IPS-15b (cell line): ENCODE data around the gene MRPL41.
"Not testable (repeated sequence)": the region's sequence is repeated elsewhere in the genome, so short reads cannot be mapped to it uniquely, and the experiment has no call there.

Experiments
- H3K27me3 ChIP-seq: one replicate; pipeline ENCODE4 v1.6.1; 2013; ENCODE audit warnings: low read length; ENCODE audit not compliant: control insufficient read depth, insufficient read depth
- H3K36me3 ChIP-seq: one replicate; pipeline ENCODE4 v1.6.1; 2013; ENCODE audit warnings: low read length; ENCODE audit not compliant: control insufficient read depth, insufficient read depth
- H3K4me1 ChIP-seq: one replicate; pipeline ENCODE4 v1.6.1; 2013; ENCODE audit warnings: mild to moderate bottlenecking, low read length; ENCODE audit not compliant: control insufficient read depth, insufficient read depth
- H3K4me3 ChIP-seq: one replicate; pipeline ENCODE4 v1.5.1; 2013; ENCODE audit warnings: low read depth, low read length
- H3K9ac ChIP-seq: one replicate; pipeline ENCODE4 v1.6.1; 2013; ENCODE audit warnings: low read depth, mild to moderate bottlenecking, low read length
- H3K9me3 ChIP-seq: one replicate; pipeline ENCODE4 v1.6.1; 2013; ENCODE audit warnings: mild to moderate bottlenecking, low read length; ENCODE audit not compliant: control insufficient read depth, insufficient read depth

MRPL41 gene

DNA sequence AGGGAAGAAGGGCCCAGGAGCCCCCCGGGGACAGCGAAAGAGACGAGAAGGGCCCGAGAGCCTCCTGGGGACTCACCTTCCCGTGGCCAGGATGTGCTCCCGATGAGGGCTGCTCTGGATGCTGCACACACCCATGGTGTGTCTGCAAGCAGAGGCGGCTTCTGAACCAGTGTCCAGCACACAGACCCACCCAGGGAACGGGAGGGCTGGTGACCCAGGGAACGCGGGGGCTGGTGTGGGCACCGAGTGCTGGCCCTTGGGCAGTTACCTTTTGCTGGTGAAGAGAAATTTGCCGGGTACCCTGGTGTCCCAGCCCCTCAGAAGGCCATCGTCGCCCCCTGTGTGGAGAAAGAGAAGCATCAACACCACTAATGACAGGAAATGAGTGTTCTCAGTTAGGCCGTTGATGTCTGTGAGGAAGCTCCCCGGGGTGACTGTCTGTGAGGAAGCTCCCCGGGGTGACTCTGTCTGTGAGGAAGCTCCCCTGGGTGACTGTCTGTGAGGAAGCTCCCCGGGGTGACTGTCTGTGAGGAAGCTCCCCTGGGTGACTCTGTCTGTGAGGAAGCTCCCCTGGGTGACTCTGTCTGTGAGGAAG, 13.2 kb downstream of the MRPL41 start:
- H3K9me3 ChIP-seq = no peaks in the 10 kb centered on the region
- no peaks in the 10 kb centered on the region for H3K27me3 ChIP-seq
- no peaks in the 10 kb centered on the region for H3K4me1 ChIP-seq
- no peak overlapping the region for H3K4me3 ChIP-seq
- H3K36me3 ChIP-seq = peaks cover 24% of the 10 kb centered on the region
- H3K9ac ChIP-seq = no peak overlapping the region

DNA sequence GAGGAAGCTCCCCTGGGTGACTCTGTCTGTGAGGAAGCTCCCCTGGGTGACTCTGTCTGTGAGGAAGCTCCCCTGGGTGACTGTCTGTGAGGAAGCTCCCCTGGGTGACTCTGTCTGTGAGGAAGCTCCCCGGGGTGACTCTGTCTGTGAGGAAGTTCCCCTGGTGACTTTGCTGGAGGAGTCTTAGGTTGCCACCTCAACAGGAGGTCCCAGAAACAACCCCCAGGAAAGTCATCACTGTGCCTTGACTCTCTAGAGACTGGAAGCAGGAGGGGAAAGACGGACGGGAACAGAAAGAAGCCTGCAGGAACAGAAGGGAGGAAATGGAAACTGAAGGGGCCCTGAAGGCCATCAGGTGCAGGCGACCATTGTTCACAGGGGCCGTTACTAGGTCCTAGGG, 16.8 kb downstream of the MRPL41 start:
- H3K4me3 ChIP-seq = not testable (repeated sequence)

DNA sequence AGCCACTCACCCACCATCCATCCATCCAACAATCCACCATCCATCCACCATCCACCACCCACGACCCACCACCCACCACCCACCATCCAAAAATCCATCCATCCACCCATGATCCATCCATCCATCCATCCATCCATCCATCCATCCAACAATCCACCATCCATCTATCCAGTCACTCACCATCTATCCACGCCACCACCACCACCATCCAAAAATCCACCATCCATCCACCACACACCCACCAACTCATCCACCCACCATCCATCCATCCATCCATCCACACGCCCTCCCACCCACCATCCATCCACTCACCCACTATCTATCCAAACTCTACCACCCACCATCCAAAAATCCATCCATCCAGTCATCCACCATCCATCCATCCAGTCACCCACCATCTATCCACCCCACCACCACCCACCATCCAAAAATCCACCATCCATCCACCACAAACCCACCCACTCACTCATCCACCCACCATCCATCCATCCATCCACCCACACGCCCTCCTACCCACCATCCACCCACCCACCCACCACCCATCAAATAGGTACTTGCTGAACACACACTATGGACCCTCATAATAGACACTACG, 18.0 kb downstream of the MRPL41 start:
- Histone ChIP-seq H3K4me1 (no peaks in the 10 kb centered on the region), H3K27me3 (no peaks in the 10 kb centered on the region), H3K4me3 (no peak overlapping the region), H3K36me3 (peaks cover 26% of the 10 kb centered on the region), H3K9ac (no peak overlapping the region), H3K9me3 (no peaks in the 10 kb centered on the region)

More for the DNA sequence above, 16.8 kb downstream of the MRPL41 start:
- H3K36me3 ChIP-seq = peaks cover 32% of the 10 kb centered on the region
- H3K9ac ChIP-seq, H3K9me3 ChIP-seq, H3K4me1 ChIP-seq, H3K27me3 ChIP-seq: not testable (repeated sequence)

DNA sequence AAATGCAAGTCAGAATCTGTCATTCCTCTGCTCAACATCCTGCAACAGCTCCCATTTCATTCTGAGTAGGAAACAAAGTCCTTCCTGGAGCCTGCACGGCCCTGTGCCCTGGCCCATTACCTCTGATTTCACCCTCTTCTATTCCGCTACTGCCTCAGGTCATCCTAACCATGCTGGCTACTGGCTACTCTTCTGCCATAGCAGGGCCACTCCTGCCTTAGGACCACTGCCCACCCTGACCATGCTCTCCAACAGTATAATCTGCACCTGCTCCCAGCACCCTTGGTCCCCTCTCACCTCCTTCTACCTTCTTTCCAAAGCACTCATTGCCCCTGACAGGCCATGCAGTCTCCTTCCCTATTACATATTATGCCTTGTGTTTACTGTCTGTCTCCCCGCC, 18.9 kb downstream of the MRPL41 start:
- H3K36me3 ChIP-seq = peaks cover 30% of the 10 kb centered on the region
- no peaks in the 10 kb centered on the region for H3K9me3 ChIP-seq
- no peak overlapping the region for H3K9ac ChIP-seq
- H3K4me3 ChIP-seq = no peak overlapping the region
- no peaks in the 10 kb centered on the region for H3K27me3 ChIP-seq
- H3K4me1 ChIP-seq = no peaks in the 10 kb centered on the region

DNA sequence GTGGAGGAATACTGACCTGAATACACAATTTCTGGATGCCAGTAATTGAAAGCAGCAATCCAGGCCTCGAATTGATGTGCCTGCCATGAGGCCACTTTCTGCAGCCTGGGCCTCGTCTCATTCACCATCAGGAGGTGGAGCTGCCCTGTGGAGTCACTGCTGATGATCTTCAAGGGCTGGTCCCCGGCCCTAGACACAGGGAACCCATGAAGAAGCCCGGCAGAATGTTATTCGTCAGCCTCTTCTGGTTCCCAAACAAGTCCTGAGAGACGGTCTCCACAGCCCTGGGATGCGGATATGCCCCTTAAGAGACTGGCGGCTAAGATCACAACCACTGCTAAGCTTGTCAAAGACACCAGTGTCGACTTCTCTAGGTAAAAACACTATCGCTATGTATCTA, 22.5 kb downstream of the MRPL41 start:
- H3K4me3 ChIP-seq = no peak overlapping the region
- H3K4me1 ChIP-seq = no peaks in the 10 kb centered on the region
- H3K27me3 ChIP-seq = no peaks in the 10 kb centered on the region
- peaks cover 32% of the 10 kb centered on the region for H3K36me3 ChIP-seq
- no peak overlapping the region for H3K9ac ChIP-seq
- H3K9me3 ChIP-seq = no peaks in the 10 kb centered on the region

DNA sequence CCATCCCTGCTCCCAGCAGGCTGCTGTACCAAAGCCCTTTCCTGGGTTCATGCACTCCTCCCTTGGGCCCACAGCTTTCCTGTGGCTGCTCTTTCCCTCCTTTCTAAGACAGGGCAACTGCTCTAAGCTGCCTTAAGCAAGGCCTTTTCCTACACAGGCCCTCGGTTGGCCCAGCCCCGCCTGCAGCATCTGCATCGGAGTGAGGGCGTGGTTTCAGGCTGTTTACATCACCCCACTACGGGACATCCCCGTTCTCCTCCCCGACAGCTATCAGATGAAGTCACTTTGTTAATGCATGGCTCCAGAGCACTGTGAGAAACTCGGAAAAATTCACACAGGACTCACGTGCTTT, 23.7 kb downstream of the MRPL41 start:
- H3K4me1 ChIP-seq = no peaks in the 10 kb centered on the region
- no peak overlapping the region for H3K4me3 ChIP-seq
- peaks cover 32% of the 10 kb centered on the region for H3K36me3 ChIP-seq
- H3K9ac ChIP-seq = no peak overlapping the region
- H3K9me3 ChIP-seq = no peaks in the 10 kb centered on the region
- H3K27me3 ChIP-seq = no peaks in the 10 kb centered on the region

DNA sequence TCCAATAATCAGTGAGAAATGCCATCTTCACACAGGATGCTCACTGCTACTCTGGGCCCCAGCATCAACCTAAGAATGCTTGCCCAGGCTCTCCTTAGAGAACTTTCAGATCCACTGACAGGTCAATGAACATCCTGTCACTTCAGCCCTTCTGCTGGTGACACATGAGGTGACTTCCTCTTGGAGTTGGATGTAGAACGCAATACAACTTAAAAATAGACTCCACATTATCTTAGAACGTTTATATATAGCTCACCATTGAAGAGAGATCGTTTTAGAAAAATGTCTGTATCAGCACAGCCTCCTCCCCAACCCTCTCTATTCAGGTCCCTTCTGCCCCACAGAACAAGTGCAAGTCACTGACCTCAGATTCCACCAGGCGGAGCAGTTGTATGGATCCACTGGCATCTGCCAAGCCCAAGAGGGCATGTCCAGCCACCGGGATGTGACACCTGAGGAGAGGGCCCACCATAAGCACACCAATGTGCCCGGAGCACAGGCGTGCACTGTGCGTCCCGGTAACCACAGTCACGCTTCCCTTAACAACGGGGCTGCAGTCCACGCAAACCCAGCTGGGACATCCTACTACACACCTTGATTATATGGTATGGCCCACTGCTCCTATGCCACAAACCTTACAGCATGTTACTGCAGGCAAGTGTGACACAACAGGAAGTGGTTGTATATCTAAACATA, 24.2 kb downstream of the MRPL41 start:
- Histone ChIP-seq H3K36me3 (peaks cover 36% of the 10 kb centered on the region), H3K9ac (no peak overlapping the region), H3K27me3 (no peaks in the 10 kb centered on the region), H3K9me3 (no peaks in the 10 kb centered on the region), H3K4me1 (peaks cover 2% of the 10 kb centered on the region), H3K4me3 (no peak overlapping the region)

DNA sequence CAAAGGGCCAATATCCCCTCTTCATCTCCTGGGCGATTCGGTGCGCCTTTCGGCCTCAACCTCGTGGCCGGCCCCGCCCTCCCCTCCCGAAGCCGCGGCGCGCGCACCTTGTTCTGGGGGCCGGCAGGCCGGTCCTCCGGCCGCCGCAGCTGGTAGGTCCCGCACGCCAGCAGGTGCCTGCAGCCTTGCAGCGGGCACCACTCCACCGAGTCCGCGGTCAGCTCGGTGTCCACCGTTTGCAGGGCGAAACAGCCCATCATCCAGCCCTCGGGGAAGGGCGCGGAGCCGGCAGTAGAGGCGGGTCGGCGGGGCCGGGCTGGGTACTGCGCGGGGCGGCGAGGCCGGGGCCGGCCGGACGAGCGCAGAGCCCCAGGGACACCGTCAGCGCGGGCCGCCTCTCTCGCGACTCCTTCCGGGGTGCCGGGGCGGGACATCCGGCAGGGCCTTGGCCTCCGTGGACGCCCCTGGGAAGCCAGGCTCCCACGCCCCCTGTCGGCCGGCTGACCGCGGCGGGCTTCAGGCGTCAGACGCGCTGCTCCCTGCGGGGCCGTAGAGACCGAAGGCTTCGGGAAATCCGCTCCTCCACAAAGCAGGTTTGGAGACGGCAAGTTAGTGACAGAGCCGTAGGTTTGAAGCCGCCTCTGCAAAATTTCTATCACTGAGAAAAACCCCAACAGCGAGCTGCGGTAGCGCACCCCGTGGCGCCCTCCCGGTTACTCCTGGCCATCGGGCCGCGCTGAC, 27.0 kb downstream of the MRPL41 start, which contains the start of gene DPH7:
Gene DPH7 (minus strand): TSS at position 408 of the 741 bp plus-strand sequence. CDS start 148 bp downstream, at position 260.
- Histone ChIP-seq H3K4me3 (peak within 1 kb of the TSS; percentile 85), H3K9ac (peak within 1 kb of the TSS; percentile 79), H3K36me3 (peaks cover 48% of the 10 kb centered on the region), H3K27me3 (no peaks in the 10 kb centered on the region), H3K9me3 (no peaks in the 10 kb centered on the region), H3K4me1 (peaks cover 2% of the 10 kb centered on the region)

DNA sequence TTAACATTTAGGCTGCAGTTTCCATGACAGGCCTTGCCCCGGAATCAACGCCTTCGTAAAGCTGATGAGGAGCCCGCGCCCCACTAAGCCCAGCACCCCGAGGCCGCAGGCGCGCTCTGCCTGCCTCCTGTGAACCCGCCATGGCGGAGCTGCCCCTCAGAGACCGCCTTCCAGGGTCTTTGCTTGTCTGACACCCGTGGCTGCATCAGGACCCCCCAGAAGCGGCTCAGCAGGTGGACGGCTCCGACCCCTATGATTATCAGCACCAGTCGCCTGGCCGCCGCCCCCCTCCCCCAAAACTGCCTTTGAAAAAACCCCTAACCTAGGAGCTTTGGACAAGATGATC, 27.6 kb downstream of the MRPL41 start:
- Histone ChIP-seq H3K36me3 (peaks cover 49% of the 10 kb centered on the region), H3K9ac (no peak overlapping the region), H3K27me3 (no peaks in the 10 kb centered on the region), H3K9me3 (no peaks in the 10 kb centered on the region), H3K4me1 (peaks cover 2% of the 10 kb centered on the region), H3K4me3 (peak overlapping the region; percentile 49)

DNA sequence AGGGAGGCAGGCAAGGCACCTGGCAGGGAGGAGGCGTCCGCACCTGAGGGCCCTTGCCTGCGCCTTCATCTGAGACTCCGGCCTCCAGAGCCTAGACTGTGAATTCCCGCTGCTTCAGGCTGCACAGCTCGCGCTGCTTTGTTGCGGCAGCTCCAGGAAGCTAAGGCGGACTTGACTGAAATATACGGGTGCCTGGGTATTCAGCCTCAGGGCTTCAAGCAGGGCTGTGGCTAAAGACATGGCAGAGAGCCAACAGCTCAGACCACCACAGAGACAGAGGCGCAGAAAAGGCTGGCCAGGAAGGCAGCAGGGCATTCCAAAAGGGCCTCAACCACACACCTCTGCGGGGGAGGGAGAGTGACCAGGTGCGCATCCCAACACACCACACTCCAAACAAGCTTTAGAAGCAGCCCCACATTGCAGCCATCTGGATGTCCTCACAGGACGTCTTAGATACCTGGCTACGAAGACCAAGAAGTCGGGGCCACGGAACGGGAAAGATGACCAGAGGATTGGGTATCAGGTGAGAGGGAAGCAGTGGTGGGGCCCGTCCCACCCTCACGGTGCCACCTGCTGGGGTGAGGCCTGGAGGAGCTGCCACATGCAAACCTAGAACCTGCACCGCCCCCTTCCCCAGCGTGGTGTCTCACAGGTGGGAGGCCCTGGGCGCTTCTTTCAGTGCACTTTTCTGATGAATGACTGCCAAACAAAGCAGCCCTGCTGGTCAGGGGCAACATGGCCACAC, 28.7 kb downstream of the MRPL41 start:
- Histone ChIP-seq H3K4me1 (peaks cover 2% of the 10 kb centered on the region), H3K9me3 (no peaks in the 10 kb centered on the region), H3K4me3 (no peak overlapping the region), H3K27me3 (no peaks in the 10 kb centered on the region), H3K36me3 (peaks cover 45% of the 10 kb centered on the region), H3K9ac (no peak overlapping the region)

DNA sequence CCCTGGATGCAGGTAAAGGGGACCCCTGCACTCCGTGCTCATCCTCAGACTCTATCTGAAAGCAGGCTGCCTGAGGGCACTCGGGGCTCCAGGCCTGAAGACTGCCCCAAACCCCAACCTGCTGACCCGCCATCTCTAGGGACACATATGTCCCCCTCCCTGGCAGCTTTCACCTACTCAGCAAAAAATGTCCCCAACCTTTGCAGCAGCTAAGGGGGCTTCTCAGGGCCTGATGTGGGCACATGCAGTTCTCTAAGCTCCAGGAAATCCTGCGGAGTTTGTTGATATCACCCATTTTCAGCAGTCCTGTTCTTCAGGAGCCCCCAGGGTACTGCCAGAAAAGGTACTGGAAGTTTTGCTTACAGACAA, 29.3 kb downstream of the MRPL41 start:
- Histone ChIP-seq H3K9me3 (no peaks in the 10 kb centered on the region), H3K27me3 (no peaks in the 10 kb centered on the region), H3K4me1 (peaks cover 2% of the 10 kb centered on the region), H3K36me3 (peaks cover 43% of the 10 kb centered on the region), H3K4me3 (no peak overlapping the region), H3K9ac (peak overlapping the region; percentile 37)
